HL-60 (cell line): Measurements from ENCODE around the gene SEC31B.

Experiments used
- GABPA ChIP-seq: IDR thresholded peaks from 2 replicates; pipeline ENCODE4 v1.6.1; 2012; ENCODE audit warnings: low read depth
- POLR2AphosphoS5 ChIP-seq: IDR thresholded peaks from 2 replicates; pipeline ENCODE4 v1.6.1; 2012; ENCODE audit warnings: low read depth
- TF ChIP-seq, protein P1 (sequence below): IDR thresholded peaks from one replicate; pipeline ENCODE4 v1.5.1; 2011; ENCODE audit warnings: low read length, control low read depth, inconsistent platforms; ENCODE audit not compliant: insufficient read depth
- TF ChIP-seq, protein P2 (sequence below): IDR thresholded peaks from 2 replicates; pipeline ENCODE4 v1.6.1; 2012; ENCODE audit warnings: low read depth; ENCODE audit not compliant: insufficient replicate concordance

- TF ChIP-seq, protein P1, sequence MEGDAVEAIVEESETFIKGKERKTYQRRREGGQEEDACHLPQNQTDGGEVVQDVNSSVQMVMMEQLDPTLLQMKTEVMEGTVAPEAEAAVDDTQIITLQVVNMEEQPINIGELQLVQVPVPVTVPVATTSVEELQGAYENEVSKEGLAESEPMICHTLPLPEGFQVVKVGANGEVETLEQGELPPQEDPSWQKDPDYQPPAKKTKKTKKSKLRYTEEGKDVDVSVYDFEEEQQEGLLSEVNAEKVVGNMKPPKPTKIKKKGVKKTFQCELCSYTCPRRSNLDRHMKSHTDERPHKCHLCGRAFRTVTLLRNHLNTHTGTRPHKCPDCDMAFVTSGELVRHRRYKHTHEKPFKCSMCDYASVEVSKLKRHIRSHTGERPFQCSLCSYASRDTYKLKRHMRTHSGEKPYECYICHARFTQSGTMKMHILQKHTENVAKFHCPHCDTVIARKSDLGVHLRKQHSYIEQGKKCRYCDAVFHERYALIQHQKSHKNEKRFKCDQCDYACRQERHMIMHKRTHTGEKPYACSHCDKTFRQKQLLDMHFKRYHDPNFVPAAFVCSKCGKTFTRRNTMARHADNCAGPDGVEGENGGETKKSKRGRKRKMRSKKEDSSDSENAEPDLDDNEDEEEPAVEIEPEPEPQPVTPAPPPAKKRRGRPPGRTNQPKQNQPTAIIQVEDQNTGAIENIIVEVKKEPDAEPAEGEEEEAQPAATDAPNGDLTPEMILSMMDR = no peak
- TF ChIP-seq, protein P2, sequence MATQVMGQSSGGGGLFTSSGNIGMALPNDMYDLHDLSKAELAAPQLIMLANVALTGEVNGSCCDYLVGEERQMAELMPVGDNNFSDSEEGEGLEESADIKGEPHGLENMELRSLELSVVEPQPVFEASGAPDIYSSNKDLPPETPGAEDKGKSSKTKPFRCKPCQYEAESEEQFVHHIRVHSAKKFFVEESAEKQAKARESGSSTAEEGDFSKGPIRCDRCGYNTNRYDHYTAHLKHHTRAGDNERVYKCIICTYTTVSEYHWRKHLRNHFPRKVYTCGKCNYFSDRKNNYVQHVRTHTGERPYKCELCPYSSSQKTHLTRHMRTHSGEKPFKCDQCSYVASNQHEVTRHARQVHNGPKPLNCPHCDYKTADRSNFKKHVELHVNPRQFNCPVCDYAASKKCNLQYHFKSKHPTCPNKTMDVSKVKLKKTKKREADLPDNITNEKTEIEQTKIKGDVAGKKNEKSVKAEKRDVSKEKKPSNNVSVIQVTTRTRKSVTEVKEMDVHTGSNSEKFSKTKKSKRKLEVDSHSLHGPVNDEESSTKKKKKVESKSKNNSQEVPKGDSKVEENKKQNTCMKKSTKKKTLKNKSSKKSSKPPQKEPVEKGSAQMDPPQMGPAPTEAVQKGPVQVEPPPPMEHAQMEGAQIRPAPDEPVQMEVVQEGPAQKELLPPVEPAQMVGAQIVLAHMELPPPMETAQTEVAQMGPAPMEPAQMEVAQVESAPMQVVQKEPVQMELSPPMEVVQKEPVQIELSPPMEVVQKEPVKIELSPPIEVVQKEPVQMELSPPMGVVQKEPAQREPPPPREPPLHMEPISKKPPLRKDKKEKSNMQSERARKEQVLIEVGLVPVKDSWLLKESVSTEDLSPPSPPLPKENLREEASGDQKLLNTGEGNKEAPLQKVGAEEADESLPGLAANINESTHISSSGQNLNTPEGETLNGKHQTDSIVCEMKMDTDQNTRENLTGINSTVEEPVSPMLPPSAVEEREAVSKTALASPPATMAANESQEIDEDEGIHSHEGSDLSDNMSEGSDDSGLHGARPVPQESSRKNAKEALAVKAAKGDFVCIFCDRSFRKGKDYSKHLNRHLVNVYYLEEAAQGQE = no peak
- TF ChIP-seq GABPA = no peak
- TF ChIP-seq POLR2AphosphoS5 = no peak
These were observed 3.3 kb upstream of the SEC31B start for GRCh38 chr10:100522945-100523344.
